Stimulated activated CD8-positive, alpha-beta memory T cell treated with anti-CD3 and anti-CD28 coated beads, Interleukin-12 subunit alpha, Interleukin-12 subunit beta, amount 100 ng/mL, for 24 hours (primary cell): ENCODE results near the gene TRIO.

Experiments
- DNase-seq: peaks from one replicate; pipeline ENCODE4 v3.0.0-alpha.2; 2020; ENCODE audit errors: extremely low read depth

TRIO gene

DNA sequence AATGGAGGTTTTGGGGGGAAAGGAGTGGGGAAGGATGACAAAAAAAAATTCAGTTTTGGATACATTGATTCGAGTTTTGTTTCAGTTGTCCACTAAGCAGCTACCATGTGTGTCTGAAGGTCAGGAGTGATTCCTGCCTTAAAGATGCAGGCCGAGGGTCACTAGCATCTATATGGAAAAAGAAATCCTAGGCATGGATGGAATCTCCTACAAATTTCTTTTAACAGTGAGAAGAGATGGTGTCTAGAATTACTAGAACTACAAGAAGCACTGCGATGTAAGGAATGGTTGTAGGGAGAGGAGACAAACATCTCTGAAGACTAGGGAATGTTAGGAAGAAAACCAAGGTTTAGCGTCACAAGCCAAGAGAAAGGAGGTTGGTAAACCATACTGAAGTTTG, 19.6 kb upstream of the TRIO start:
- DNase-seq, result no peak

- no peak for DNase-seq
These were observed 19.1 kb upstream of the TRIO start for GRCh38 chr5:14123974-14124482.

DNA sequence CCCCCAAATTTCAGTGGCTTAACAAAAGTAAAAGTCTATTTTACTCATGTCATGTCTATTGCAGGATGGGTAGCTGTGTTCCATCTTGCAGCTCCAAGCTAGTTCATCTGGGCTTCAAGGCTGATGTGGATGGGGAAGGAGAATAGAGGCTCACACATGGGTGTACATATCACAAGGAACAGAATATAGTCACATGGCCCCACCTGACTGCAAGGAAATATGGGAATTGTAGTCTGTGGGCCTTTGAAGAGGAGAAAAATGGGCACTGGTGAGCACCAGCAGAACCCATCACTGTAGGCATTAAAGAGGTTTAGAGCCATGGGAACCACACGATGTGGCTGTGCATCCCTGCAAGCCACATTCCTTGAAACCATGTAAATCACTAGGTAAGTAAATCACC, 17.9 kb upstream of the TRIO start:
- DNase-seq, result no peak

DNA sequence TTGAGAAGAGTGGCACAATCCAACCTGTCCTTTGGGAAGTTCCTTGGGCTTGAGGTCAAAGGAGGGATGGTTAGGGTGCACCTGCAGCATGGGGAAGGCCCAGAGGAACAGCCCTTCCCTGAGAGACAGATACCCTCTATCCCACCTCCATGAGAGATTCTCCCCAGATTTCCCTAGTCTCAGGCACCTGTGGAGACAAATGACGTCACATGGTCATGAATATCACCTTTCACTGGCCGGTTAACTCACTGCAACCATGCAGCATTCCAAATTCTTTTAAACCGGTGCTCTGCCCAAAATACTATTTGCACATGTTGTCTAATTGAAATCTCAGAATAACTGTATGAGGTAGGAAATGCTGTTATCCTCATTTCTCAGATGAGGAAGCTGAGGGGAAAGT, 15.6 kb upstream of the TRIO start:
- no peak for DNase-seq

- DNase-seq, result no peak
These were observed 15.1 kb upstream of the TRIO start for GRCh38 chr5:14128079-14128478.

DNA sequence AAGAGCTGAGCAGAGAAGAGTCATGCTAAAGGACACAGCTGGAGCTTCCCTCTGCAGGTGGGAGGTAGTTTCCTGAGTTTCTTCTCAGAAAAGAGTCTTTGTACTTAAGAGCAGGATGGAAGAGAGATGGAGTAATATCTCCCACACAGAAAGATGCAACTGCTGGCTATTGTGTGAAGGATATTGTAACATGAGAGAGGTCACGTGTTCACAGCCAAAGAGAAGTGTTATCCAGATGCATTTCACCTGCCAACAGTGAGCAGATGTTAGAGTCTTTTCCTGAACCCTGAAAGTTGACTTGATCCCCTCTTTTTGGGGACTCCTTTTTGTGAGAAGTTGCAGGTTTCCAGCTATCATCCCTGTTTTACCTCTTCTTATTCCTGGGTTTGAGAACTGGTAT, 14.0 kb upstream of the TRIO start:
- DNase-seq, result no peak

- no peak for DNase-seq
These were observed 11.2 kb upstream of the TRIO start for GRCh38 chr5:14131855-14132503.

DNA sequence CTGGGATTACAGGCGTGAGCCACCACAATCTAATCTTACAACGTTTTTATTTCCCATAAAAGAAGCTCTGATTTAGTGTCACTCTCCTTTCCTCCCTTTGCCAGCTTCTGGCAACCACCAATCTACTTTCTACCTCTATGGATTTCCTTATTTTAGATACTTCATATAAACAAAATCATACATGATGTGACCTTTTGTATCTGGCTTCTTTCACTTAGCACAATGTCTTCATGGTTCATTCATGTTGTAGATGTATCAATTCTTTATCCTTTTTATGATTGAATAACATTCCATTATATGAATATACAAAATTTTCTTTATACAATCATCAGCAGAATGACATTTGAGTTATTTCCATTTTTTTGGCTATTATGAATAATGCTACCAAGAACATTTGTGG, 9.7 kb upstream of the TRIO start:
- DNase-seq, result no peak

DNA sequence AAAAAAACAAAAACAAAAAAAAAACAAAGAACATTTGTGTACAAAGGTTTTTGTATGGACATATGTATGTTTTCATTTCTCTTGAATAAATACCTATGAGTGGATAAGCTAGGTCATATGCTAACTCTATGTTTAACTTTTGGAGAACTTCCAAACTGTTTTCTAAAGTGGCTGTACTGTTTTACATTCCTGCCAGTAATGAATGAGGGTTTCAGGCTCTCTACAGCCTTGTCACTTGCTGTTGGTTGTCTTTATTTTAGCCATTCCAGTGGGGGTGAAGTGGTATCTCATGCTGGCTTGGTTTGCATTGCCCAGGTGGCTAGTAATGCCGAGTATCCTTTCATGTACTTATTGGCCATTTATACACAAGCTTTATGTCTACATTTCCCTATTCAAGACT, 9.1 kb upstream of the TRIO start:
- DNase-seq, result no peak

- DNase-seq, result no peak
These were observed 8.4 kb upstream of the TRIO start for GRCh38 chr5:14134771-14135170.

GRCh38 chr5:14135621-14136020, 7.5 kb upstream of the TRIO start:
- no peak for DNase-seq

DNA sequence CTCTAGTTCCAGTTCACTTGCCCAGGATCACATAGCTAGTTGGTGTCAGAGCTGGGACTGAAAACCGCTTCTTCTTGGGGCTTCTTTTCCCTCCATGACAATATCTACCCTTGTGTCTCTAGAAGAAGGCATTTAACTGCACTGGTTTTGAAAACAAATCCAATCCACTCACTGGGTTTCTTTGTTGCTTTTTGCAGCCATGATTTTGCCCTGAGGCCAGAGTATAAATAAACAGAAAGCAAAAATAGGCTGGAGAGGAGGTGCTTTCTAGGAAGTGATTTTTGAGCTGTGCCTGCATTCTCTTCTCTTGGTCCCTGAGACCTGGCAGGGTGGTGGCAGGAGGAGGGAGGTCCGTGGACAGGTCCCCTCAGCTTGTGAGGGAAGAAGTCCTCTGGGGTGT, 6.9 kb upstream of the TRIO start:
- no peak for DNase-seq

DNA sequence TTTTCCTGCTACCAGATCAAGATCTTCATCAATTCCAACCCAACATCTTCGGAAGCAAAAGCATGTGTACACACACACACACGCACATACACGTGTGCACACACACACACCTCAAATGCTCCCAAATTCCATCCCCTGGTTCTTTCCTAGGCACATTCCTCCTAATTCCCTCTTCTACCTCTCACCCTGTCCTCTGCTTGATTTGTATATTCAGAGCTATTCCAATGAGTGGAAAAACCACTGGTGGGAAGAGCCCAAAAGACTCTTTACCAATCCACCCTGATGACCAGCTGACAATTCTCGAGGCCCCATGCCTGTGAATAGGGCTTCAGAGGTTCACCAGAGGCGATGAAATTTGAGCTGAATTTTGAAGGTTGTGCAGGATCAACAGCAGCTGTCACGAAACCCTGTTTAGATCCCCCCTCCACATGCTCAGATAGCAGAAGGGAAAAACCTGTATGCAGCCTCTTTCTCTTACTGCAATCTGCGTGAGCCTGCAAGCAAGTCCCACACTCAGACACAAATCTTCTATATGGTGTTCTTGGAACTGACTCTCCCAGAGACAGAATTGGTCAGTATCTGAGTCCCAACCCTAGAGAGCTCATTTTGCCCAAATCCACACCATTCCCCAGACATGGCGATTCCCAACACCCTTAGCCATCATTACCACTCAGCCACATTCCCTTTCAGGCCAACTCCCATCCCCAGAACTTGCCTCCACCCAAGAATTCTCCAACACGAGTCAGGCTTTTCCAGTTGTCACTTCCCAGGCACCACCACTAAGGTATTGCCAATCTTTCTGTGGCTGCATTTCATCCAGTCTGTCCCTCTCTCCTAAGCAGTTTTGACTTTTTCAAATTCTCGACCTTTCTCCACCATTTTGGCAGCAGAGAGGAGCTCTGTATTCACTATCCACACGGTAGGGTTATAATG, 4.3 kb upstream of the TRIO start:
- DNase-seq, result no peak

DNA sequence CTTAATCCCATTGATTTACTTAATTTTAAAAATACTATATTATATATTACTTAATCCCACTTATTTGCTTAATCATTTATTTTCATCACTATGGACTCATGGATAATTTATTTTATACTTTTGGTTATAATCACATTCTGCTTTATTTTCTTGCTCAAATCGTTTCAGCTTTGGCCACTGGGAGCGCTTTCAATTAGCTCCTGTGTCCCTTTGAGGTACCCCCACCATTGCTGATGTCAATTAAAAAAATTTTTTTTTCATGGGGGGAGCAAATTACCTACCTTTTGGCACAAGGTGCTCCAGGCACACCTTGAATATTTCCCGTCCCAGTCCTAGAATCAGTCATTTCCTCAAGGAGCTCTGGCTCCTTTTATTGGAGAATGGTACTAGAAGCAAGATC, 1.4 kb upstream of the TRIO start:
- no peak for DNase-seq

DNA sequence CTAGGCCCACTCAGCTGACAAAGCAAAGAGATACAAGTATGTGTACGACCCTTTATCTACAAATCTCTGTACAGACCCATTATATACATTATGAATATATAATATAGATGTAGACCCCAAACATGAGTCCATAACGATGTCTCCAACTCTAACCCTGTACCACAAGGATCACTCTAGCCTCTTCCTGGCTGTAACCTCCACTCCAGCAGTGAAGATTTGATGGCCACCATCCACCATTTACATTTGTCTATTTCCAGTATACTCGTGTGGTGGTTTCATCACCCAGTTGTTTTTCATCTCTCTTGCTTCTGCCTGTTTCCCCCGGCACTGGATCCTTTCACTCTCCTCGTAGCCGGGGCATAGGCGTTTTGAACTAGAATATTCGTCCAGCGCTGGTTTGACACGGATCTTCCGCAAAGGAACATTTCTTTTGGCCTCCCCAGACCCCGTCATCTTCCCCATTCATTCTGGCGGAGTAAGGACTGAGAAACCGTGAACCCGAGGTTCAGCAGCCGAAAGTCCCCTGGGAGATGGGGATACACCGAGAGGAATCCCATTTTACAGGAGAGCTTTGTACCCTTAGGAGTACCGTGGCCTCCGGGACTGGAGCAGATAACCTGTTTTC, 828 bp upstream of the TRIO start:
- no peak for DNase-seq

DNA sequence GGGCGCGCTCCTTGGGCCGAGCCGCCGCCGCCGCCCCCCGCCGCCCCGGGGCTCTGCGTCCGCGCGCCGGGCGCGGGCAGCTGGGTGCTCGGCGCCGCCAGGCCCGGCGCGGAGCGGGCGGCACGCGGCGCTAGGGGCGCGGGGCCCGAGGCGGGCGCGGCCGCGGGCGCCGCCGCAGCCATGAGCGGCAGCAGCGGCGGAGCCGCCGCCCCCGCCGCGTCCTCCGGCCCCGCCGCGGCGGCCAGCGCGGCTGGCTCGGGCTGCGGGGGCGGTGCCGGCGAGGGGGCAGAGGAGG, 351 bp downstream of the TRIO start:
- DNase-seq, result no peak

GRCh38 chr5:14143841-14144585, 871 bp downstream of the TRIO start:
- no peak for DNase-seq

DNA sequence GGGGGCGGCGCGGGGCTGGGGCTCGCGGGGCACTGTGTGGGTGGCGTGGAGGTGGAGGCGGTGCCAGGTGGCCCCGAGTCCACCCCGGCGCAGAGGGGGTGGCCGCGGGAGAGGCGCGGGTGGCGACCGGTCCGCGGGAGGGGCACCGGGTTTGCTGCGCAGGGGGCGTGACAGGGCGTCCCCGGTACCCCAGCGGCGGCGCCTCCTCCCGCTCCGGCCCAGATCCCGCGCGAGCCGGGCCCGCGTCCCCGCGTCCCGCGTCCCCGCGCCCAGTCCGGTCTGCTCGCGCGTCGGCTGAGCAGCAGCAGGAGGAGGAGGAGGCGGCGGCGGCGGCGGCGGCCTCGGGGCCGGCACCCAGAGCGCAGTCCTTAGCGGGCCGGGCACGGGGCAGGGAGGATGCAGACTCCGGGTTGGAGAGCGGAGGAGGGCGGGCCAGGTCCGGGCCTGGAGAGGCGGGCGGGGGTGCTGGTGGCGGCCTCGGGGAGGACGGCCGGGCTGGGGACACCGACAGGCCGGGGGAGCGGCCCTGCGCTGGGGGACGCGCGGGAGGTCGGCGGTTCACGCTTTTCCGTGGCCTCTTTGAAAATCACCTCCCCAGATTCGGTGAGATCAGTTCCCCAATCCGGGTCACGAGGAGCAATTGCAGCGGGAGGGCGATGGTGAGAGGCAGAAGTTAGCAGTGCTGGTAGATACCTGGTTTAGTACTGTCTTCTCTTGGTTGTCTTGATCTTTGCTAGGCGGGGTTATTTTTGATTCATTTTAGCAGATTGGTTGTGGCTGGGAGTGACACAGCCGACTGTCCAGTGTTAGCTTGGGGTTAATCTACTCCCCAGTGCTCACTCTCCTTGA, 1.7 kb downstream of the TRIO start:
- DNase-seq, result no peak

- no peak for DNase-seq
These were observed 2.5 kb downstream of the TRIO start for GRCh38 chr5:14145435-14146334.

DNA sequence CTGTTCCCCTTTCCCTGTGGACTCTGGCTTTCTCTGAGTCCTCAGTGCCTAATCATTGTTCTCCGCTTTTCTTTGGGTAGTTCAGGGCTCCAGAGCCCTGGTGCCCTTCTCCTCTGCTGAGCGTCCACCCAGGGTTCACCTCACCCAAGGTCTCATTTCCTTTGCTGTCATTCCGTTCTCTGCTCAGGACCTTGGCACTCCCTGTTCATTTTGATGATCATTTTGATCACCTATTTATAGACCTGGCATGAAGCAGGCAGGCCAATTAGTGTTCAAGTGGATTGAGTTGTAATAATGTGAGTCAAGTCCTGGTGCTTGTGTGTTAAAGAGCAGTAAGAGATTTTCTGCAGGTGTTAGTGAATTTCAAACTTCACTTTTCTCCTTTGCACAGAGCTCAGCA, 3.6 kb downstream of the TRIO start:
- DNase-seq, result no peak
